ENCODE results near the gene SPINT1. TPM values are rescaled to one million over a fixed set of nuclear protein-coding genes. Genes with fewer than 3 reads are reported as not detected.

Gene SPINT1
- total RNA-seq, 1 experiment from 2014 or later = 2.0 TPM

GRCh38 chr15:40838756-40839155, 5.1 kb upstream of the SPINT1 start:
- H4K20me1 ChIP-seq (ENCODE audit: insufficient read depth, low read depth, low read length) = no peaks in the 10 kb centered on the region
- no peak for DNase-seq
- H3K79me2 ChIP-seq (ENCODE audit: low read length) = no peaks in the 10 kb centered on the region
- H3K9me3 ChIP-seq (ENCODE audit: low read length) = no peaks in the 10 kb centered on the region
- no peaks in the 10 kb centered on the region for H3K9me2 ChIP-seq (replicated peaks; ENCODE audit: insufficient read depth, low read length)
- H2AFZ ChIP-seq (ENCODE audit: low read length) = no peak overlapping the region
- H3K36me3 ChIP-seq (ENCODE audit: insufficient read depth, low read length) = no peaks in the 10 kb centered on the region
- no peak overlapping the region for H3K27ac ChIP-seq (ENCODE audit: low read length)
- peaks cover 4% of the 10 kb centered on the region for H3K4me1 ChIP-seq (ENCODE audit: low read length)
- no peak overlapping the region for H3K4me3 ChIP-seq (ENCODE audit: low read length)
- H3K4me2 ChIP-seq (ENCODE audit: low read depth, low read length, poor library complexity, severe bottlenecking) = no peak overlapping the region
- H3K27me3 ChIP-seq (ENCODE audit: low read length) = no peaks in the 10 kb centered on the region
- no peak overlapping the region for H3K9ac ChIP-seq (ENCODE audit: low read length)

- H3K36me3 ChIP-seq (ENCODE audit: insufficient read depth, low read length) = no peaks in the 10 kb centered on the region
- H3K27ac ChIP-seq (ENCODE audit: low read length) = no peak overlapping the region
- H3K27me3 ChIP-seq (ENCODE audit: low read length) = no peaks in the 10 kb centered on the region
- peaks cover 16% of the 10 kb centered on the region for H3K4me1 ChIP-seq (ENCODE audit: low read length)
- H2AFZ ChIP-seq (ENCODE audit: low read length) = no peak overlapping the region
- H4K20me1 ChIP-seq (ENCODE audit: insufficient read depth, low read depth, low read length) = no peaks in the 10 kb centered on the region
- H3K4me3 ChIP-seq (ENCODE audit: low read length) = no peak overlapping the region
- H3K9me2 ChIP-seq (replicated peaks; ENCODE audit: insufficient read depth, low read length) = no peaks in the 10 kb centered on the region
- DNase-seq = no peak
- no peaks in the 10 kb centered on the region for H3K9me3 ChIP-seq (ENCODE audit: low read length)
- no peaks in the 10 kb centered on the region for H3K79me2 ChIP-seq (ENCODE audit: low read length)
- no peak overlapping the region for H3K9ac ChIP-seq (ENCODE audit: low read length)
- no peak overlapping the region for H3K4me2 ChIP-seq (ENCODE audit: low read depth, low read length, poor library complexity, severe bottlenecking)
Measured at GRCh38 chr15:40841741-40842140, 2.1 kb upstream of the SPINT1 start.

- no peaks in the 10 kb centered on the region for H3K79me2 ChIP-seq (ENCODE audit: low read length)
- H3K9me3 ChIP-seq (ENCODE audit: low read length) = no peaks in the 10 kb centered on the region
- peak overlapping the region; percentile 64 for H3K4me2 ChIP-seq (ENCODE audit: low read depth, low read length, poor library complexity, severe bottlenecking)
- no peak for DNase-seq
- H2AFZ ChIP-seq (ENCODE audit: low read length) = no peak overlapping the region
- no peaks in the 10 kb centered on the region for H4K20me1 ChIP-seq (ENCODE audit: insufficient read depth, low read depth, low read length)
- peaks cover 27% of the 10 kb centered on the region for H3K4me1 ChIP-seq (ENCODE audit: low read length)
- H3K9ac ChIP-seq (ENCODE audit: low read length) = peak overlapping the region; percentile 29; the same call in 1 of the 2 replicates
- no peaks in the 10 kb centered on the region for H3K36me3 ChIP-seq (ENCODE audit: insufficient read depth, low read length)
- peak overlapping the region; percentile 58; the same call in 1 of the 2 replicates for H3K4me3 ChIP-seq (ENCODE audit: low read length)
- H3K9me2 ChIP-seq (replicated peaks; ENCODE audit: insufficient read depth, low read length) = no peaks in the 10 kb centered on the region
- H3K27me3 ChIP-seq (ENCODE audit: low read length) = no peaks in the 10 kb centered on the region
- H3K27ac ChIP-seq (ENCODE audit: low read length) = no peak overlapping the region
Measured at GRCh38 chr15:40843261-40843884, 475 bp upstream of the SPINT1 start.

GRCh38 chr15:40844696-40845030, 815 bp downstream of the SPINT1 start:
- DNase-seq = no peak
- peak overlapping the region; percentile 64 for H3K4me2 ChIP-seq (ENCODE audit: low read depth, low read length, poor library complexity, severe bottlenecking)
- H3K4me3 ChIP-seq (ENCODE audit: low read length) = peak overlapping the region; percentile 58; the same call in 1 of the 2 replicates

GRCh38 chr15:40845036-40845435, 1.2 kb downstream of the SPINT1 start:
- Histone ChIP-seq H4K20me1 (ENCODE audit: insufficient read depth, low read depth, low read length) (no peaks in the 10 kb centered on the region), H3K9me3 (ENCODE audit: low read length) (no peaks in the 10 kb centered on the region), H3K9ac (ENCODE audit: low read length) (no peak overlapping the region), H3K4me3 (ENCODE audit: low read length) (no peak overlapping the region), H3K4me1 (ENCODE audit: low read length) (peaks cover 27% of the 10 kb centered on the region), H2AFZ (ENCODE audit: low read length) (no peak overlapping the region), H3K9me2 (replicated peaks; ENCODE audit: insufficient read depth, low read length) (no peaks in the 10 kb centered on the region), H3K27ac (ENCODE audit: low read length) (no peak overlapping the region), H3K4me2 (ENCODE audit: low read depth, low read length, poor library complexity, severe bottlenecking) (no peak overlapping the region), H3K36me3 (ENCODE audit: insufficient read depth, low read length) (no peaks in the 10 kb centered on the region), H3K79me2 (ENCODE audit: low read length) (no peaks in the 10 kb centered on the region), H3K27me3 (ENCODE audit: low read length) (no peaks in the 10 kb centered on the region)
- DNase-seq = no peak

More at GRCh38 chr15:40844696-40845030, 815 bp downstream of the SPINT1 start:
- Histone ChIP-seq H3K36me3 (ENCODE audit: insufficient read depth, low read length) (no peaks in the 10 kb centered on the region), H3K4me1 (ENCODE audit: low read length) (peaks cover 27% of the 10 kb centered on the region), H3K9me2 (replicated peaks; ENCODE audit: insufficient read depth, low read length) (no peaks in the 10 kb centered on the region), H3K27me3 (ENCODE audit: low read length) (no peaks in the 10 kb centered on the region), H3K27ac (ENCODE audit: low read length) (no peak overlapping the region), H3K9ac (ENCODE audit: low read length) (no peak overlapping the region), H3K9me3 (ENCODE audit: low read length) (no peaks in the 10 kb centered on the region), H3K79me2 (ENCODE audit: low read length) (no peaks in the 10 kb centered on the region), H4K20me1 (ENCODE audit: insufficient read depth, low read depth, low read length) (no peaks in the 10 kb centered on the region), H2AFZ (ENCODE audit: low read length) (peak overlapping the region; percentile 54; the same call in 1 of the 2 replicates)

- no peak overlapping the region for H3K4me2 ChIP-seq (ENCODE audit: low read depth, low read length, poor library complexity, severe bottlenecking)
Measured at GRCh38 chr15:40845511-40846284, 1.9 kb downstream of the SPINT1 start.

GRCh38 chr15:40846841-40847222, 3.0 kb downstream of the SPINT1 start:
- Histone ChIP-seq H3K4me2 (ENCODE audit: low read depth, low read length, poor library complexity, severe bottlenecking) (peak overlapping the region; percentile 24), H2AFZ (ENCODE audit: low read length) (peak overlapping the region; percentile 31; the same call in 1 of the 2 replicates), H4K20me1 (ENCODE audit: insufficient read depth, low read depth, low read length) (no peaks in the 10 kb centered on the region), H3K27me3 (ENCODE audit: low read length) (no peaks in the 10 kb centered on the region), H3K9me3 (ENCODE audit: low read length) (no peaks in the 10 kb centered on the region), H3K36me3 (ENCODE audit: insufficient read depth, low read length) (no peaks in the 10 kb centered on the region), H3K4me1 (ENCODE audit: low read length) (peaks cover 27% of the 10 kb centered on the region), H3K79me2 (ENCODE audit: low read length) (no peaks in the 10 kb centered on the region), H3K9ac (ENCODE audit: low read length) (peak overlapping the region; percentile 29; the same call in 1 of the 2 replicates), H3K9me2 (replicated peaks; ENCODE audit: insufficient read depth, low read length) (no peaks in the 10 kb centered on the region), H3K27ac (ENCODE audit: low read length) (no peak overlapping the region), H3K4me3 (ENCODE audit: low read length) (no peak overlapping the region)
- DNase-seq = no peak

More at GRCh38 chr15:40845511-40846284, 1.9 kb downstream of the SPINT1 start:
- Histone ChIP-seq H3K27me3 (ENCODE audit: low read length) (no peaks in the 10 kb centered on the region), H3K79me2 (ENCODE audit: low read length) (no peaks in the 10 kb centered on the region), H3K9ac (ENCODE audit: low read length) (no peak overlapping the region), H3K4me1 (ENCODE audit: low read length) (peaks cover 27% of the 10 kb centered on the region), H3K36me3 (ENCODE audit: insufficient read depth, low read length) (no peaks in the 10 kb centered on the region), H4K20me1 (ENCODE audit: insufficient read depth, low read depth, low read length) (no peaks in the 10 kb centered on the region), H3K9me3 (ENCODE audit: low read length) (no peaks in the 10 kb centered on the region), H3K9me2 (replicated peaks; ENCODE audit: insufficient read depth, low read length) (no peaks in the 10 kb centered on the region), H2AFZ (ENCODE audit: low read length) (no peak overlapping the region), H3K4me3 (ENCODE audit: low read length) (no peak overlapping the region), H3K27ac (ENCODE audit: low read length) (no peak overlapping the region)
- DNase-seq = no peak

GRCh38 chr15:40847223-40847961, 3.5 kb downstream of the SPINT1 start:
- Histone ChIP-seq H3K9me3 (ENCODE audit: low read length) (no peaks in the 10 kb centered on the region), H3K27me3 (ENCODE audit: low read length) (no peaks in the 10 kb centered on the region), H3K9ac (ENCODE audit: low read length) (peak overlapping the region; percentile 29; the same call in 1 of the 2 replicates), H3K9me2 (replicated peaks; ENCODE audit: insufficient read depth, low read length) (no peaks in the 10 kb centered on the region), H2AFZ (ENCODE audit: low read length) (peak overlapping the region; percentile 31; the same call in 1 of the 2 replicates), H3K27ac (ENCODE audit: low read length) (no peak overlapping the region), H3K4me3 (ENCODE audit: low read length) (no peak overlapping the region), H3K36me3 (ENCODE audit: insufficient read depth, low read length) (no peaks in the 10 kb centered on the region), H3K79me2 (ENCODE audit: low read length) (no peaks in the 10 kb centered on the region), H3K4me2 (ENCODE audit: low read depth, low read length, poor library complexity, severe bottlenecking) (peak overlapping the region; percentile 24), H3K4me1 (ENCODE audit: low read length) (peaks cover 27% of the 10 kb centered on the region), H4K20me1 (ENCODE audit: insufficient read depth, low read depth, low read length) (no peaks in the 10 kb centered on the region)
- DNase-seq = peak; percentile 82

Measured in Karpas-422 (cell line).